Measurements from ENCODE around the gene UNK. TPM values are rescaled to one million over a fixed set of nuclear protein-coding genes. Genes with fewer than 3 reads are reported as not detected.
A peak's percentile ranks its signal among the peaks of the same experiment; 100 is the strongest.

Gene UNK
- total and polyA plus RNA-seq, 10 donors, result 19.0 to 53.8 (median 46.2) TPM

DNA sequence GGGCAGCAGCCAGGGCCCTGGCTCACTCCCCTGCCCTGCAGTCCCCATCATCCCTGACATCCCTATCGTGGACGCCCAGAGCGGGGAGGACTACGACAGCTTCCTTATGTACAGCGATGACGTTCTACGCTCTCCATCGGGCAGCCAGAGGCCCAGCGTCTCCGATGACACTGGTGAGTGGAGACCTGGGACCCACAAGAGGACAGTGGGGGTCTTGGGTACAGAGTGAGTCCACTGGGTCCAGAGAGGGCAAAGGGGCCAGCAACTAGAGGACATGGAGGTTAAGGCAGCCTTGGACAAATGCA lies 32.2 kb upstream of the UNK start:
- WGBS, 5 donors, result 89 to 94% (median 91%) methylated on average over 10 of the region's 10 CpGs
- Histone ChIP-seq H3K36me3 (peaks cover 0 to 87% (median 17%) of the 10 kb centered on the region in 6 donors), H3K4me3 (no peak overlapping the region), H3K27me3 (replicated peaks in 1 of 7) (no peaks in the 10 kb centered on the region), H3K27ac (no peak overlapping the region), H3K9me3 (no peaks in the 10 kb centered on the region), H3K4me1 (peaks cover 11 to 80% (median 54%) of the 10 kb centered on the region in 6 donors)
- no peak for TF ChIP-seq CTCF (IDR thresholded peaks at IDR 0.05 in 8 of 11, conservative IDR thresholded peaks at IDR 0.05 in 3 of 11)
- no peak for TF ChIP-seq POLR2AphosphoS5 (IDR thresholded peaks at IDR 0.05)
- TF ChIP-seq POLR2A (IDR thresholded peaks at IDR 0.05), result no peak
- DNase-seq, result no peak
- intact Hi-C loops (cut with DNase I; ENCODE audit: low total_unique reads), result no loop called here

GRCh38 chr17:75752802-75753513 lies 31.6 kb upstream of the UNK start:
- DNase-seq, result no peak
- TF ChIP-seq CTCF (IDR thresholded peaks at IDR 0.05 in 8 of 11, conservative IDR thresholded peaks at IDR 0.05 in 3 of 11) (no peak), POLR2A (IDR thresholded peaks at IDR 0.05) (no peak), POLR2AphosphoS5 (IDR thresholded peaks at IDR 0.05) (no peak)
- Histone ChIP-seq H3K9me3 (no peaks in the 10 kb centered on the region), H3K27ac (peak overlapping the region in 6 of 8 donors; percentile 39 to 82 (median 70)), H3K4me3 (peak overlapping the region; percentile 34 to 75 (median 46)), H3K4me1 (peaks cover 7 to 74% (median 48%) of the 10 kb centered on the region in 6 donors), H3K27me3 (replicated peaks in 1 of 7) (no peaks in the 10 kb centered on the region), H3K36me3 (peaks cover 0 to 93% (median 23%) of the 10 kb centered on the region in 6 donors)
- WGBS, 5 donors, result 63 to 72% (median 67%) methylated on average over 16 to 19 of the region's 19 CpGs
- intact Hi-C loops (cut with DNase I; ENCODE audit: low total_unique reads), result no loop called here

GRCh38 chr17:75753514-75754377 lies 30.9 kb upstream of the UNK start:
- peak; percentile 95 for DNase-seq
- intact Hi-C loops (cut with DNase I; ENCODE audit: low total_unique reads), result no loop called here

More at GRCh38 chr17:75753514-75754377, 30.9 kb upstream of the UNK start:
- WGBS, 5 donors, result 10 to 22% (median 16%) methylated on average over 29 to 76 of the region's 76 CpGs
- Histone ChIP-seq H3K27ac (peak overlapping the region in 7 of 8 donors; percentile 39 to 82 (median 68)), H3K36me3 (peaks cover 0 to 99% (median 30%) of the 10 kb centered on the region in 6 donors), H3K9me3 (no peaks in the 10 kb centered on the region), H3K4me3 (peak overlapping the region; percentile 34 to 75 (median 46)), H3K27me3 (replicated peaks in 1 of 7) (no peaks in the 10 kb centered on the region), H3K4me1 (peaks cover 7 to 71% (median 41%) of the 10 kb centered on the region in 6 donors)
- TF ChIP-seq POLR2A (IDR thresholded peaks at IDR 0.05) (no peak), CTCF (IDR thresholded peaks at IDR 0.05 in 8 of 11, conservative IDR thresholded peaks at IDR 0.05 in 3 of 11) (peak in 10 of 11 experiments; percentile 17 to 87 (median 70)), POLR2AphosphoS5 (IDR thresholded peaks at IDR 0.05) (peak; percentile 35 to 71 (median 62))

All from spleen (tissue), 11 donors.